GM12878 (cell line): ENCODE measurements around the gene ALCAM. TPM values are rescaled to one million over a fixed set of nuclear protein-coding genes. Genes with fewer than 3 reads are reported as not detected.

Experiments used
- ATAC-seq: fragments of 200-7000 bp; cut with Tn5 transposase; 3 replicates; pipeline ENCODE4 v1.9.1; 2020; ENCODE audit warnings: mild to moderate bottlenecking, moderate library complexity
- BruUV-seq: library from RNA; stranded (reverse); fragments of 400-500 nt; replicated peaks from 2 replicates; lab custom pipeline; 2021; lab: Mats Ljungman, UMichigan
- CTCF ChIA-PET: fragments of 300-600 bp; sonication (Branson Sonifier 250); formaldehyde crosslinking; extraction: SDS; loops from one replicate; lab custom pipeline; 2021; ENCODE audit warnings: inconsistent platforms; lab: Yijun Ruan, JAX
- POLR2A ChIA-PET: fragments of 350-600 bp; formaldehyde crosslinking; extraction: SDS; loops from one replicate; lab custom pipeline; 2021; ENCODE audit warnings: inconsistent platforms; lab: Charles Lee
- RAD21 ChIA-PET: fragments of 300-600 bp; sonication (Branson Sonifier 250); formaldehyde crosslinking; loops from one replicate; lab custom pipeline; 2023; ENCODE audit warnings: antibody characterized with exemption; ENCODE audit not compliant: unreplicated experiment; lab: Charles Lee
- SMC1A ChIA-PET: fragments of 300-600 bp; sonication (Branson Sonifier 250); formaldehyde crosslinking; loops from one replicate; lab custom pipeline; 2023; ENCODE audit not compliant: unreplicated experiment, uncharacterized antibody; lab: Charles Lee
- DNase-seq: peaks from one replicate; pipeline ENCODE4 v3.0.0-alpha.2; 2011; ENCODE audit warnings: low read depth, low spot score
- FAIRE-seq: peaks from 3 replicates; lab custom pipeline; 2011; peaks lifted over from hg19 to GRCh38; lab: Jason Lieb, UNC
- H2AFZ ChIP-seq: 2 replicates; pipeline ENCODE4 v1.6.0; 2011; ENCODE audit warnings: low read depth, low read length, control low read depth; ENCODE audit not compliant: control insufficient read depth
- H3K27ac ChIP-seq: 2 replicates; pipeline ENCODE4 v1.5.1; 2011; ENCODE audit warnings: control low read depth; ENCODE audit not compliant: control insufficient read depth, insufficient read depth
- H3K27me3 ChIP-seq, 2 experiments: replicated peaks in 1 of 2; 2 replicates each; pipeline versions ENCODE4 v1.6.0 to v1.6.1; 2011; ENCODE audit warnings: low read length in 1 of 2; ENCODE audit not compliant: control insufficient read depth in 2 of 2, insufficient read depth in 2 of 2
- H3K36me3 ChIP-seq, 2 experiments: 2 replicates each; pipeline ENCODE4 v1.5.1; 2011; ENCODE audit warnings: low read length in 1 of 2; ENCODE audit not compliant: control insufficient read depth in 2 of 2, insufficient read depth in 2 of 2
- H3K4me1 ChIP-seq: 2 replicates; pipeline ENCODE4 v1.6.1; 2011; ENCODE audit warnings: mild to moderate bottlenecking, low read length, moderate library complexity, mixed read lengths; ENCODE audit not compliant: control insufficient read depth, insufficient read depth
- H3K4me2 ChIP-seq: 2 replicates; pipeline ENCODE4 v1.6.0; 2011; ENCODE audit warnings: control low read depth; ENCODE audit not compliant: control insufficient read depth, insufficient read depth
- H3K4me3 ChIP-seq: fragments of 200-600 bp; sonication (generic); 2 replicates; pipeline ENCODE4 v1.5.1; 2016
- H3K79me2 ChIP-seq: 2 replicates; pipeline ENCODE4 v1.6.0; 2011; ENCODE audit warnings: low read length; ENCODE audit not compliant: control insufficient read depth, insufficient read depth
- H3K9ac ChIP-seq: 2 replicates; pipeline ENCODE4 v1.8.0; 2011; ENCODE audit warnings: low read length, control low read depth, mixed read lengths; ENCODE audit not compliant: control insufficient read depth, insufficient read depth
- H3K9me3 ChIP-seq: replicated peaks from 3 replicates; pipeline ENCODE4 v1.5.1; 2011; ENCODE audit warnings: mild to moderate bottlenecking, low read length; ENCODE audit not compliant: control insufficient read depth, insufficient read depth
- H4K20me1 ChIP-seq: 2 replicates; pipeline ENCODE4 v1.6.0; 2011; ENCODE audit not compliant: control insufficient read depth, insufficient read depth
- ASH2L ChIP-seq: fragments of 300-600, 200-600 bp; sonication (generic); IDR thresholded peaks from 2 replicates; pipeline ENCODE4 v1.6.1; 2017; ENCODE audit warnings: low read depth, mild to moderate bottlenecking, borderline replicate concordance
- BACH1 ChIP-seq: fragments of 450-650 bp; IDR thresholded peaks from 2 replicates; pipeline ENCODE4 v1.6.1; 2017; ENCODE audit warnings: mild to moderate bottlenecking, borderline replicate concordance
- CBX3 ChIP-seq: fragments of 200-600 bp; sonication (generic); IDR thresholded peaks from 2 replicates; pipeline ENCODE4 v1.6.1; 2016; ENCODE audit warnings: low read depth, borderline replicate concordance
- ESRRA ChIP-seq: IDR thresholded peaks from 2 replicates; pipeline ENCODE4 v1.6.1; 2012; ENCODE audit warnings: mild to moderate bottlenecking, low read length, improper control_type of control experiment
- FOS ChIP-seq: IDR thresholded peaks from 3 replicates; pipeline ENCODE4 v1.6.1; 2011; ENCODE audit warnings: borderline replicate concordance; ENCODE audit not compliant: insufficient read length; ENCODE audit errors: extremely low read depth
- HDGF ChIP-seq: fragments of 450-650 bp; IDR thresholded peaks from 2 replicates; pipeline ENCODE4 v1.6.1; 2016; ENCODE audit warnings: antibody characterized with exemption
- JUNB ChIP-seq: IDR thresholded peaks from 2 replicates; pipeline ENCODE4 v1.6.1; 2016; ENCODE audit warnings: antibody characterized with exemption, mild to moderate bottlenecking
- LARP7 ChIP-seq: fragments of 450-650 bp; IDR thresholded peaks from 2 replicates; pipeline ENCODE4 v1.6.1; 2017; ENCODE audit warnings: mild to moderate bottlenecking
- MTA2 ChIP-seq: fragments of 450-650 bp; IDR thresholded peaks from 2 replicates; pipeline ENCODE4 v1.6.1; 2016; ENCODE audit warnings: low read depth, mild to moderate bottlenecking, moderate library complexity
- NFXL1 ChIP-seq: fragments of 450-650 bp; IDR thresholded peaks from 2 replicates; pipeline ENCODE4 v1.6.1; 2017; ENCODE audit warnings: antibody characterized with exemption, mild to moderate bottlenecking, borderline replicate concordance
- PAX8 ChIP-seq: fragments of 450-650 bp; IDR thresholded peaks from 2 replicates; pipeline ENCODE4 v1.6.1; 2017; ENCODE audit warnings: mild to moderate bottlenecking, moderate library complexity
- WGBS: methylation state at CpG from one replicate; pipeline ENCODE4 v1.1.6; 2016; ENCODE audit warnings: low lambda C conversion rate; ENCODE audit not compliant: insufficient replicate concordance, insufficient coverage; ENCODE audit errors: missing lambda C conversion rate; 5-methylcytosine and 5-hydroxymethylcytosine counted together
- in situ Hi-C: fragments of 300-500 bp; cut with MboI; formaldehyde crosslinking; loops from 9 replicates; pipeline ENCODE4 v1.14.3; 2018; ENCODE audit warnings: mixed read lengths
- intact Hi-C: fragments of 100-400 bp; cut with micrococcal nuclease; formaldehyde crosslinking; loops from one replicate; pipeline ENCODE4 v1.14.2; 2022; ENCODE audit not compliant: unreplicated experiment
- polyA plus RNA-seq, 11 experiments: library from polyadenylated mRNA; depleted of rRNA in 4 of 11; unstranded in 6 of 11; stranded (reverse) in 5 of 11; fragments of >200 nt; fragmentation: Nextera tagmentation in 4 of 11; fragmentation: Illumina TruSeq in 1 of 11; extraction: Ambion mirVana in 4 of 11; extraction: Trizol in 1 of 11; gene quantifications; 1 replicate in 1 of 11; 2 replicates in 10 of 11; pipeline versions ENCODE4 v1.2.1 to v1.2.3, GENCODE V29; 2011 to 2016; ENCODE audit warnings: inconsistent platforms in 2 of 11, missing spikeins in 2 of 11, low read depth in 1 of 11
- total RNA-seq, 4 experiments: library from RNA; depleted of rRNA in 3 of 4; stranded (reverse); fragments of >200 nt in 3 of 4; fragmentation: Illumina TruSeq in 1 of 4; extraction: Trizol in 1 of 4; gene quantifications; 2 replicates each; pipeline versions ENCODE4 v1.2.1 to v1.2.3, GENCODE V29; 2013 to 2021

ALCAM gene
- total and polyA plus RNA-seq, 10 of the 15 experiments (the other 5 are each of a cell fraction or from before 2014, with no cell fraction given): 12.2 to 54.2 (median 32.6) TPM

GRCh38 chr3:105449414-105449813 is 82.7 kb downstream of the ALCAM start:
- SMC1A ChIA-PET: interaction anchor here (2.3 to 3.5 kb wide), 3 partner anchors 9 to 17 kb away, joined by 7 to 14 read pairs (median 11); no protein-coding TSS in a partner anchor
- 79% methylated on average over 3 of the region's 3 CpGs for WGBS
- BruUV-seq: no TSS peak
- H3K4me2 ChIP-seq: no peak overlapping the region
- H4K20me1 ChIP-seq: no peaks in the 10 kb centered on the region
- no peak overlapping the region for H2AFZ ChIP-seq
- CTCF ChIA-PET: interaction anchor here (1.5 kb wide), 1 partner anchor 68 kb away, joined by 4 read pairs; no protein-coding TSS in a partner anchor
- no peaks in the 10 kb centered on the region for H3K27me3 ChIP-seq
- no peak for FAIRE-seq
- no peak overlapping the region for H3K9ac ChIP-seq
- H3K79me2 ChIP-seq: no peaks in the 10 kb centered on the region; the same call in 1 of the 2 replicates
- no peak overlapping the region for H3K4me3 ChIP-seq
- H3K27ac ChIP-seq: no peak overlapping the region
- in situ Hi-C loops: no loop called here
- POLR2A ChIA-PET: no interaction called here
- TF ChIP-seq LARP7: no peak
- no peak for TF ChIP-seq ESRRA
- no peak for TF ChIP-seq JUNB
- TF ChIP-seq ASH2L: no peak
- TF ChIP-seq NFXL1: no peak
- no peak for TF ChIP-seq HDGF
- no peak for TF ChIP-seq CBX3
- no peak for TF ChIP-seq FOS
- TF ChIP-seq PAX8: no peak
- no peak for TF ChIP-seq MTA2
- TF ChIP-seq BACH1: no peak
- TF ChIP-seq, all 136 proteins: peak for 0
- intact Hi-C loops: no loop called here
- DNase-seq (no peak), ATAC-seq (no peak)
- Histone ChIP-seq H3K36me3 (no peaks in the 10 kb centered on the region), H3K9me3 (no peaks in the 10 kb centered on the region), H3K4me1 (no peaks in the 10 kb centered on the region)
- RAD21 ChIA-PET: no interaction called here
